Esophagus squamous epithelium (tissue), 5 donors: ENCODE results near the gene LYL1. TPM values are rescaled to one million over a fixed set of nuclear protein-coding genes. Genes with fewer than 3 reads are reported as not detected.

Experiments
- DNase-seq: peaks from one replicate; lab custom pipeline; 2025; lab: John Stamatoyannopoulos, UW
- H3K27ac ChIP-seq, 4 donors: fragments of 200-600 bp; sonication (generic); one replicate each; pipeline ENCODE4 v1.5.1; 2016 to 2019; ENCODE audit warnings: mild to moderate bottlenecking in 1 of 4
- H3K27me3 ChIP-seq, 4 donors: fragments of 200-600 bp; sonication (generic); 1 replicate in 3 of 4; 2 replicates in 1 of 4; pipeline versions ENCODE4 v1.5.1 to v1.6.0; 2017 to 2021; ENCODE audit warnings: antibody characterized with exemption in 1 of 4
- H3K36me3 ChIP-seq, 3 donors: fragments of 200-600 bp; sonication (generic); one replicate each; pipeline ENCODE4 v1.5.1; 2016 to 2019
- H3K4me1 ChIP-seq, 3 donors: fragments of 200-600 bp; sonication (generic); one replicate each; pipeline ENCODE4 v1.5.1; 2017 to 2019
- H3K4me3 ChIP-seq, 4 donors: fragments of 200-600 bp; sonication (generic); 1 replicate in 3 of 4; 2 replicates in 1 of 4; pipeline ENCODE4 v1.5.1; 2016 to 2019; ENCODE audit warnings: mild to moderate bottlenecking in 2 of 4, moderate library complexity in 1 of 4
- H3K9me3 ChIP-seq, 3 donors: fragments of 200-600 bp; sonication (generic); one replicate each; pipeline ENCODE4 v1.5.1; 2016 to 2019
- CTCF ChIP-seq, 6 experiments: fragments of 450-650 bp in 4 of 6; fragments of 200-600 bp in 2 of 6; sonication (generic) in 2 of 6; IDR thresholded peaks; one replicate each; pipeline ENCODE4 v1.5.1; 2016 to 2019; ENCODE audit warnings: antibody characterized with exemption in 6 of 6, mild to moderate bottlenecking in 4 of 6, moderate library complexity in 4 of 6
- POLR2A ChIP-seq, 4 donors: fragments of 450-650 bp; IDR thresholded peaks; one replicate each; pipeline ENCODE4 v1.6.1; 2017; ENCODE audit warnings: antibody characterized with exemption in 4 of 4, mild to moderate bottlenecking in 4 of 4, moderate library complexity in 3 of 4
- WGBS, 2 donors: methylation state at CpG; one replicate each; pipeline ENCODE4 v1.1.5; 2018; 5-methylcytosine and 5-hydroxymethylcytosine counted together
- intact Hi-C: fragments of 100-400 bp; cut with DNase I; formaldehyde crosslinking; loops from one replicate; pipeline ENCODE4 v1.15.0; 2022
- total RNA-seq, 4 donors: library from RNA; depleted of rRNA; stranded (reverse); fragments of >200 nt; gene quantifications; one replicate each; pipeline ENCODE4 v1.1.0, GENCODE V29; 2016
- donor health status: DM: yes; HTN: yes; CAD: no.

The LYL1 gene
- total RNA-seq, 4 donors from 2014 or later, result 2.1 to 13.0 (median 3.9) TPM

GRCh38 chr19:13074378-13074777, 28.3 kb downstream of the LYL1 start:
- no peak overlapping the region for H3K4me3 ChIP-seq
- H3K9me3 ChIP-seq, result no peaks in the 10 kb centered on the region
- TF ChIP-seq CTCF (IDR thresholded peaks at IDR 0.05) (no peak), POLR2A (IDR thresholded peaks at IDR 0.05) (no peak)
- H3K36me3 ChIP-seq, result peaks cover 7 to 76% (median 25%) of the 10 kb centered on the region in 3 donors
- 53 to 62% methylated on average over 3 of the region's 4 CpGs for WGBS, 2 donors
- DNase-seq, result no peak
- peak overlapping the region in 2 of 4 donors; percentile 0 to 16 for H3K27ac ChIP-seq
- intact Hi-C loops, result no loop called here
- H3K4me1 ChIP-seq, result peaks cover 21 to 83% (median 26%) of the 10 kb centered on the region in 3 donors
- H3K27me3 ChIP-seq, result no peaks in the 10 kb centered on the region

GRCh38 chr19:13073263-13073662, 29.4 kb downstream of the LYL1 start:
- no peak for DNase-seq
- H3K4me1 ChIP-seq, result peaks cover 10 to 83% (median 20%) of the 10 kb centered on the region in 3 donors
- no peaks in the 10 kb centered on the region for H3K27me3 ChIP-seq
- peaks cover 7 to 70% (median 17%) of the 10 kb centered on the region in 3 donors for H3K36me3 ChIP-seq
- H3K27ac ChIP-seq, result peak overlapping the region in 1 of 4 donors; percentile 15
- H3K9me3 ChIP-seq, result no peaks in the 10 kb centered on the region
- no peak overlapping the region for H3K4me3 ChIP-seq
- intact Hi-C loops, result no loop called here
- TF ChIP-seq CTCF (IDR thresholded peaks at IDR 0.05), result no peak
- TF ChIP-seq POLR2A (IDR thresholded peaks at IDR 0.05), result no peak
- WGBS, 2 donors, result 75 to 80% methylated on average over 1 to 3 of the region's 5 CpGs

- Histone ChIP-seq H3K4me3 (no peak overlapping the region), H3K36me3 (peaks cover 7 to 61% (median 10%) of the 10 kb centered on the region in 3 donors), H3K27ac (peak overlapping the region in 2 of 4 donors; percentile 17 to 40), H3K27me3 (no peaks in the 10 kb centered on the region), H3K4me1 (peaks cover 5 to 83% (median 20%) of the 10 kb centered on the region in 3 donors), H3K9me3 (no peaks in the 10 kb centered on the region)
- DNase-seq, result no peak
- no peak for TF ChIP-seq CTCF (IDR thresholded peaks at IDR 0.05)
- TF ChIP-seq POLR2A (IDR thresholded peaks at IDR 0.05), result no peak
- intact Hi-C loops, result no loop called here
- WGBS, 2 donors, result 77 to 100% methylated on average over 1 to 6 of the region's 9 CpGs
Observed at GRCh38 chr19:13072188-13072908, 30.3 kb downstream of the LYL1 start.

- Histone ChIP-seq H3K36me3 (peaks cover 7 to 54% (median 7%) of the 10 kb centered on the region in 3 donors), H3K27me3 (no peaks in the 10 kb centered on the region), H3K27ac (peak overlapping the region in 2 of 4 donors; percentile 17 to 41), H3K4me3 (no peak overlapping the region), H3K9me3 (no peaks in the 10 kb centered on the region), H3K4me1 (peaks cover 3 to 83% (median 22%) of the 10 kb centered on the region in 3 donors)
- no peak for TF ChIP-seq POLR2A (IDR thresholded peaks at IDR 0.05)
- TF ChIP-seq CTCF (IDR thresholded peaks at IDR 0.05), result no peak
- WGBS, 2 donors, result 61 to 87% methylated on average over 3 to 7 of the region's 9 CpGs
- intact Hi-C loops, result no loop called here
- no peak for DNase-seq
Observed at GRCh38 chr19:13071444-13072187, 31.0 kb downstream of the LYL1 start.
